GM12878 (cell line): ENCODE results near the gene CSTA. TPM values are rescaled to one million over a fixed set of nuclear protein-coding genes. Genes with fewer than 3 reads are reported as not detected.

Experiments used
- ATAC-seq: fragments of 200-7000 bp; cut with Tn5 transposase; 3 replicates; pipeline ENCODE4 v1.9.1; 2020; ENCODE audit warnings: mild to moderate bottlenecking, moderate library complexity
- BruUV-seq: library from RNA; stranded (reverse); fragments of 400-500 nt; replicated peaks from 2 replicates; lab custom pipeline; 2021; lab: Mats Ljungman, UMichigan
- CTCF ChIA-PET: fragments of 300-600 bp; sonication (Branson Sonifier 250); formaldehyde crosslinking; extraction: SDS; loops from one replicate; lab custom pipeline; 2021; ENCODE audit warnings: inconsistent platforms; lab: Yijun Ruan, JAX
- POLR2A ChIA-PET: fragments of 350-600 bp; formaldehyde crosslinking; extraction: SDS; loops from one replicate; lab custom pipeline; 2021; ENCODE audit warnings: inconsistent platforms; lab: Charles Lee
- RAD21 ChIA-PET: fragments of 300-600 bp; sonication (Branson Sonifier 250); formaldehyde crosslinking; loops from one replicate; lab custom pipeline; 2023; ENCODE audit warnings: antibody characterized with exemption; ENCODE audit not compliant: unreplicated experiment; lab: Charles Lee
- SMC1A ChIA-PET: fragments of 300-600 bp; sonication (Branson Sonifier 250); formaldehyde crosslinking; loops from one replicate; lab custom pipeline; 2023; ENCODE audit not compliant: unreplicated experiment, uncharacterized antibody; lab: Charles Lee
- DNase-seq: peaks from one replicate; pipeline ENCODE4 v3.0.0-alpha.2; 2011; ENCODE audit warnings: low read depth, low spot score
- FAIRE-seq: peaks from 3 replicates; lab custom pipeline; 2011; peaks lifted over from hg19 to GRCh38; lab: Jason Lieb, UNC
- H2AFZ ChIP-seq: 2 replicates; pipeline ENCODE4 v1.6.0; 2011; ENCODE audit warnings: low read depth, low read length, control low read depth; ENCODE audit not compliant: control insufficient read depth
- H3K27ac ChIP-seq: 2 replicates; pipeline ENCODE4 v1.5.1; 2011; ENCODE audit warnings: control low read depth; ENCODE audit not compliant: control insufficient read depth, insufficient read depth
- H3K27me3 ChIP-seq, 2 experiments: replicated peaks in 1 of 2; 2 replicates each; pipeline versions ENCODE4 v1.6.0 to v1.6.1; 2011; ENCODE audit warnings: low read length in 1 of 2; ENCODE audit not compliant: control insufficient read depth in 2 of 2, insufficient read depth in 2 of 2
- H3K36me3 ChIP-seq, 2 experiments: 2 replicates each; pipeline ENCODE4 v1.5.1; 2011; ENCODE audit warnings: low read length in 1 of 2; ENCODE audit not compliant: control insufficient read depth in 2 of 2, insufficient read depth in 2 of 2
- H3K4me1 ChIP-seq: 2 replicates; pipeline ENCODE4 v1.6.1; 2011; ENCODE audit warnings: mild to moderate bottlenecking, low read length, moderate library complexity, mixed read lengths; ENCODE audit not compliant: control insufficient read depth, insufficient read depth
- H3K4me2 ChIP-seq: 2 replicates; pipeline ENCODE4 v1.6.0; 2011; ENCODE audit warnings: control low read depth; ENCODE audit not compliant: control insufficient read depth, insufficient read depth
- H3K4me3 ChIP-seq: fragments of 200-600 bp; sonication (generic); 2 replicates; pipeline ENCODE4 v1.5.1; 2016
- H3K79me2 ChIP-seq: 2 replicates; pipeline ENCODE4 v1.6.0; 2011; ENCODE audit warnings: low read length; ENCODE audit not compliant: control insufficient read depth, insufficient read depth
- H3K9ac ChIP-seq: 2 replicates; pipeline ENCODE4 v1.8.0; 2011; ENCODE audit warnings: low read length, control low read depth, mixed read lengths; ENCODE audit not compliant: control insufficient read depth, insufficient read depth
- H3K9me3 ChIP-seq: replicated peaks from 3 replicates; pipeline ENCODE4 v1.5.1; 2011; ENCODE audit warnings: mild to moderate bottlenecking, low read length; ENCODE audit not compliant: control insufficient read depth, insufficient read depth
- H4K20me1 ChIP-seq: 2 replicates; pipeline ENCODE4 v1.6.0; 2011; ENCODE audit not compliant: control insufficient read depth, insufficient read depth
- HDAC2 ChIP-seq: fragments of 200-600 bp; sonication (generic); IDR thresholded peaks from 2 replicates; pipeline ENCODE4 v1.6.1; 2017
- MTA2 ChIP-seq: fragments of 450-650 bp; IDR thresholded peaks from 2 replicates; pipeline ENCODE4 v1.6.1; 2016; ENCODE audit warnings: low read depth, mild to moderate bottlenecking, moderate library complexity
- PBX3 ChIP-seq: IDR thresholded peaks from 2 replicates; pipeline ENCODE4 v1.6.1; 2011; ENCODE audit warnings: mild to moderate bottlenecking, low read depth, low read length, moderate library complexity; ENCODE audit not compliant: insufficient replicate concordance
- RELB ChIP-seq: fragments of 450-650 bp; IDR thresholded peaks from 2 replicates; pipeline ENCODE4 v1.6.1; 2017; ENCODE audit warnings: low read depth, mild to moderate bottlenecking, moderate library complexity
- REST ChIP-seq: IDR thresholded peaks from 2 replicates; pipeline ENCODE4 v1.6.1; 2012; ENCODE audit warnings: mild to moderate bottlenecking, low read depth, low read length
- TCF12 ChIP-seq: IDR thresholded peaks from 2 replicates; pipeline ENCODE4 v1.6.1; 2011; ENCODE audit warnings: low read depth, mild to moderate bottlenecking, low read length
- WGBS: methylation state at CpG from one replicate; pipeline ENCODE4 v1.1.6; 2016; ENCODE audit warnings: low lambda C conversion rate; ENCODE audit not compliant: insufficient replicate concordance, insufficient coverage; ENCODE audit errors: missing lambda C conversion rate; 5-methylcytosine and 5-hydroxymethylcytosine counted together
- in situ Hi-C: fragments of 300-500 bp; cut with MboI; formaldehyde crosslinking; loops from 9 replicates; pipeline ENCODE4 v1.14.3; 2018; ENCODE audit warnings: mixed read lengths
- intact Hi-C: fragments of 100-400 bp; cut with micrococcal nuclease; formaldehyde crosslinking; loops from one replicate; pipeline ENCODE4 v1.14.2; 2022; ENCODE audit not compliant: unreplicated experiment
- polyA plus RNA-seq, 11 experiments: library from polyadenylated mRNA; depleted of rRNA in 4 of 11; unstranded in 6 of 11; stranded (reverse) in 5 of 11; fragments of >200 nt; fragmentation: Nextera tagmentation in 4 of 11; fragmentation: Illumina TruSeq in 1 of 11; extraction: Ambion mirVana in 4 of 11; extraction: Trizol in 1 of 11; gene quantifications; 1 replicate in 1 of 11; 2 replicates in 10 of 11; pipeline versions ENCODE4 v1.2.1 to v1.2.3, GENCODE V29; 2011 to 2016; ENCODE audit warnings: inconsistent platforms in 2 of 11, missing spikeins in 2 of 11, low read depth in 1 of 11
- total RNA-seq, 4 experiments: library from RNA; depleted of rRNA in 3 of 4; stranded (reverse); fragments of >200 nt in 3 of 4; fragmentation: Illumina TruSeq in 1 of 4; extraction: Trizol in 1 of 4; gene quantifications; 2 replicates each; pipeline versions ENCODE4 v1.2.1 to v1.2.3, GENCODE V29; 2013 to 2021

Gene CSTA
- total and polyA plus RNA-seq, 10 of the 15 experiments (the other 5 are each of a cell fraction or from before 2014, with no cell fraction given) = 1.8 to 6.7 (median 3.4) TPM

GRCh38 chr3:122316368-122316767 is 8.7 kb upstream of the CSTA start:
- in situ Hi-C loops = no loop called here
- Histone ChIP-seq H3K4me1 (peaks cover 7% of the 10 kb centered on the region), H3K36me3 (no peaks in the 10 kb centered on the region), H3K4me3 (no peak overlapping the region), H3K27me3 (no peaks in the 10 kb centered on the region), H3K9ac (no peak overlapping the region), H3K79me2 (no peaks in the 10 kb centered on the region), H3K4me2 (no peak overlapping the region), H3K9me3 (peaks cover 2% of the 10 kb centered on the region; the same call in 1 of the 3 replicates), H4K20me1 (no peaks in the 10 kb centered on the region), H3K27ac (no peak overlapping the region), H2AFZ (no peak overlapping the region)
- DNase-seq (no peak), ATAC-seq (no peak), FAIRE-seq (no peak)
- TF ChIP-seq REST = no peak
- BruUV-seq = no TSS peak
- ChIA-PET CTCF (no interaction called here), SMC1A (interaction anchor here (0.8 to 1.1 kb wide), 2 partner anchors 12 to 47 kb away, joined by 3 read pairs; no protein-coding TSS in a partner anchor), RAD21 (no interaction called here), POLR2A (interaction anchor here (0.6 kb wide), 1 partner anchor 11 kb away, joined by 5 read pairs; no protein-coding TSS in a partner anchor)
- intact Hi-C loops = no loop called here
- 73% methylated on average over 5 of the region's 5 CpGs for WGBS

- in situ Hi-C loops = no loop called here
- Histone ChIP-seq H3K9ac (no peak overlapping the region), H3K79me2 (no peaks in the 10 kb centered on the region), H3K27me3 (no peaks in the 10 kb centered on the region), H2AFZ (no peak overlapping the region), H3K27ac (no peak overlapping the region), H3K4me1 (peaks cover 22% of the 10 kb centered on the region), H3K4me3 (no peak overlapping the region), H3K4me2 (no peak overlapping the region), H3K9me3 (peaks cover 2% of the 10 kb centered on the region; the same call in 1 of the 3 replicates), H4K20me1 (no peaks in the 10 kb centered on the region), H3K36me3 (no peaks in the 10 kb centered on the region)
- CTCF ChIA-PET = interaction anchor here (7.2 kb wide), 1 partner anchor 12 kb away, joined by 80 read pairs; no protein-coding TSS in a partner anchor
- FAIRE-seq (no peak), ATAC-seq (no peak), DNase-seq (no peak)
- WGBS = 93% methylated on average over 2 of the region's 2 CpGs
- SMC1A ChIA-PET = interaction anchor here (1.5 to 6.5 kb wide), 3 partner anchors 12 to 33 kb away, joined by 6 to 50 read pairs (median 36); no protein-coding TSS in a partner anchor
- POLR2A ChIA-PET = interaction anchor here (0.9 kb wide), 1 partner anchor 13 kb away, joined by 3 read pairs; no protein-coding TSS in a partner anchor
- intact Hi-C loops = no loop called here
- RAD21 ChIA-PET = interaction anchor here (1.2 to 3.2 kb wide), 2 partner anchors 12 kb away, joined by 3 to 13 read pairs; no protein-coding TSS in a partner anchor
- BruUV-seq = no TSS peak
- no peak for TF ChIP-seq MTA2
- TF ChIP-seq HDAC2 = no peak
- no peak for TF ChIP-seq RELB
- TF ChIP-seq TCF12 = no peak
- no peak for TF ChIP-seq PBX3
Observed at GRCh38 chr3:122318620-122319019, 6.4 kb upstream of the CSTA start.
